AG04450 (cell line): ENCODE results near the gene CCDC187. TPM values are rescaled to one million over a fixed set of nuclear protein-coding genes. Genes with fewer than 3 reads are reported as not detected.

ENCODE experiments used
- CTCF ChIA-PET: fragments of 300-600, 350-600 bp; formaldehyde crosslinking; extraction: SDS; loops from one replicate; lab custom pipeline; 2022; ENCODE audit warnings: antibody characterized with exemption, inconsistent platforms; lab: Charles Lee
- POLR2A ChIA-PET: fragments of 350-600 bp; formaldehyde crosslinking; extraction: SDS; loops from one replicate; lab custom pipeline; 2021; ENCODE audit warnings: antibody characterized with exemption, inconsistent platforms; lab: Yijun Ruan, JAX
- DNase-seq: peaks from one replicate; pipeline ENCODE4 v3.0.0-alpha.2; 2011; ENCODE audit warnings: low read depth, low spot score
- H3K27ac ChIP-seq: one replicate; pipeline ENCODE4 v1.5.1; 2012; ENCODE audit warnings: low read depth, low read length, control low read depth
- H3K27me3 ChIP-seq: one replicate; pipeline ENCODE4 v1.6.0; 2012; ENCODE audit warnings: low read length; ENCODE audit not compliant: control insufficient read depth, insufficient read depth
- H3K4me3 ChIP-seq: 2 replicates; pipeline ENCODE4 v1.5.1; 2011; ENCODE audit warnings: mild to moderate bottlenecking, low read depth, low read length, control low read depth
- H3K9me3 ChIP-seq: 2 replicates; pipeline ENCODE4 v1.5.1; 2012; ENCODE audit warnings: low read length; ENCODE audit not compliant: control insufficient read depth, insufficient read depth
- CTCF ChIP-seq: IDR thresholded peaks from 2 replicates; pipeline ENCODE4 v1.5.1; 2011; ENCODE audit warnings: low read depth, low read length, control low read depth, inconsistent platforms
- polyA plus RNA-seq: library from polyadenylated mRNA; depleted of rRNA; stranded (reverse); fragments of >200 nt; gene quantifications from 2 replicates; pipeline ENCODE4 v1.2.3, GENCODE V29; 2011

The CCDC187 gene
- polyA plus RNA-seq, 1 experiment = not detected

GRCh38 chr9:136286987-136287379 lies 16.9 kb downstream of the CCDC187 start:
- CTCF ChIA-PET = no interaction called here
- TF ChIP-seq CTCF = no peak
- H3K27me3 ChIP-seq = peaks cover 30% of the 10 kb centered on the region
- no peak overlapping the region for H3K27ac ChIP-seq
- POLR2A ChIA-PET = no interaction called here
- no peak for DNase-seq
- no peaks in the 10 kb centered on the region; the same call in 1 of the 2 replicates for H3K9me3 ChIP-seq
- H3K4me3 ChIP-seq = no peak overlapping the region

- POLR2A ChIA-PET = no interaction called here
- CTCF ChIA-PET = no interaction called here
Measured at GRCh38 chr9:136286359-136286986, 17.4 kb downstream of the CCDC187 start.

GRCh38 chr9:136285501-136286358 lies 18.2 kb downstream of the CCDC187 start:
- Histone ChIP-seq H3K27me3 (peaks cover 35% of the 10 kb centered on the region), H3K9me3 (no peaks in the 10 kb centered on the region; the same call in 1 of the 2 replicates), H3K4me3 (no peak overlapping the region), H3K27ac (no peak overlapping the region)
- no peak for DNase-seq
- CTCF ChIA-PET = no interaction called here
- TF ChIP-seq CTCF = no peak
- POLR2A ChIA-PET = no interaction called here

More at GRCh38 chr9:136286359-136286986, 17.4 kb downstream of the CCDC187 start:
- Histone ChIP-seq H3K27ac (no peak overlapping the region), H3K4me3 (no peak overlapping the region), H3K27me3 (peaks cover 29% of the 10 kb centered on the region), H3K9me3 (no peaks in the 10 kb centered on the region; the same call in 1 of the 2 replicates)
- no peak for TF ChIP-seq CTCF
- no peak for DNase-seq

GRCh38 chr9:136284951-136285350 lies 18.9 kb downstream of the CCDC187 start:
- Histone ChIP-seq H3K27ac (no peak overlapping the region), H3K27me3 (peaks cover 40% of the 10 kb centered on the region), H3K9me3 (peaks cover 7% of the 10 kb centered on the region), H3K4me3 (no peak overlapping the region)
- CTCF ChIA-PET = no interaction called here
- no peak for DNase-seq
- POLR2A ChIA-PET = interaction anchor here (1.1 kb wide), 1 partner anchor 95 kb away, joined by 3 read pairs; no protein-coding TSS in a partner anchor
- TF ChIP-seq CTCF = no peak
